Breast epithelium (tissue), 3 donors: ENCODE data around the gene USP43.

Experiments used
- POLR2A ChIP-seq: fragments of 450-650 bp; IDR thresholded peaks from one replicate; pipeline ENCODE4 v1.6.1; 2016; ENCODE audit warnings: antibody characterized with exemption, mild to moderate bottlenecking, moderate library complexity
- TF ChIP-seq, protein P1 (sequence below), 3 donors: fragments of 450-650 bp; IDR thresholded peaks; one replicate each; pipeline ENCODE4 v1.5.1; 2016 to 2017; ENCODE audit warnings: antibody characterized with exemption in 3 of 3, mild to moderate bottlenecking in 3 of 3, moderate library complexity in 3 of 3

- TF ChIP-seq, protein P1, sequence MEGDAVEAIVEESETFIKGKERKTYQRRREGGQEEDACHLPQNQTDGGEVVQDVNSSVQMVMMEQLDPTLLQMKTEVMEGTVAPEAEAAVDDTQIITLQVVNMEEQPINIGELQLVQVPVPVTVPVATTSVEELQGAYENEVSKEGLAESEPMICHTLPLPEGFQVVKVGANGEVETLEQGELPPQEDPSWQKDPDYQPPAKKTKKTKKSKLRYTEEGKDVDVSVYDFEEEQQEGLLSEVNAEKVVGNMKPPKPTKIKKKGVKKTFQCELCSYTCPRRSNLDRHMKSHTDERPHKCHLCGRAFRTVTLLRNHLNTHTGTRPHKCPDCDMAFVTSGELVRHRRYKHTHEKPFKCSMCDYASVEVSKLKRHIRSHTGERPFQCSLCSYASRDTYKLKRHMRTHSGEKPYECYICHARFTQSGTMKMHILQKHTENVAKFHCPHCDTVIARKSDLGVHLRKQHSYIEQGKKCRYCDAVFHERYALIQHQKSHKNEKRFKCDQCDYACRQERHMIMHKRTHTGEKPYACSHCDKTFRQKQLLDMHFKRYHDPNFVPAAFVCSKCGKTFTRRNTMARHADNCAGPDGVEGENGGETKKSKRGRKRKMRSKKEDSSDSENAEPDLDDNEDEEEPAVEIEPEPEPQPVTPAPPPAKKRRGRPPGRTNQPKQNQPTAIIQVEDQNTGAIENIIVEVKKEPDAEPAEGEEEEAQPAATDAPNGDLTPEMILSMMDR (IDR thresholded peaks at IDR 0.05), result no peak
- no peak for TF ChIP-seq POLR2A
Measured at GRCh38 chr17:9669551-9670008, 24.3 kb downstream of the USP43 start.
